Thoracic aorta (tissue), 2 donors: ENCODE measurements around the gene NPW. TPM values are rescaled to one million over a fixed set of nuclear protein-coding genes. Genes with fewer than 3 reads are reported as not detected.
"Not testable (repeated sequence)": the region's sequence is repeated elsewhere in the genome, so short reads cannot be mapped to it uniquely, and the experiment has no call there.

Experiments
- ATAC-seq: fragments of 150-250 bp; one replicate; pipeline ENCODE4 v1.8.0; 2017; ENCODE audit warnings: low read depth; ENCODE audit not compliant: insufficient number of reproducible peaks, low FRiP score
- DNase-seq: peaks from one replicate; pipeline ENCODE4 v3.0.0-alpha.2; 2020; ENCODE audit warnings: low spot score
- H3K27ac ChIP-seq, 2 donors: fragments of 200-600 bp; sonication (generic); 1 replicate in 1 of 2; 2 replicates in 1 of 2; pipeline ENCODE4 v1.5.1; 2016; ENCODE audit warnings: mild to moderate bottlenecking in 2 of 2, moderate library complexity in 2 of 2
- H3K27me3 ChIP-seq: fragments of 200-600 bp; sonication (generic); replicated peaks from 2 replicates; pipeline ENCODE4 v1.6.0; 2016; ENCODE audit warnings: mild to moderate bottlenecking; ENCODE audit not compliant: insufficient read depth
- H3K36me3 ChIP-seq: fragments of 200-600 bp; sonication (generic); one replicate; pipeline ENCODE4 v1.5.1; 2016
- H3K4me1 ChIP-seq, 2 donors: fragments of 200-600 bp; sonication (generic); 1 replicate in 1 of 2; 2 replicates in 1 of 2; pipeline versions ENCODE4 v1.5.1 to v1.6.0; 2016; ENCODE audit warnings: low read depth in 2 of 2, mild to moderate bottlenecking in 1 of 2; ENCODE audit not compliant: control insufficient read depth in 1 of 2
- H3K4me3 ChIP-seq: fragments of 200-600 bp; sonication (generic); 2 replicates; pipeline ENCODE4 v1.5.1; 2016; ENCODE audit warnings: mild to moderate bottlenecking
- H3K9me3 ChIP-seq: fragments of 200-600 bp; sonication (generic); 2 replicates; pipeline ENCODE4 v1.5.1; 2016
- CTCF ChIP-seq: fragments of 200-600 bp; sonication (generic); IDR thresholded peaks from one replicate; pipeline ENCODE4 v1.5.1; 2019; ENCODE audit warnings: antibody characterized with exemption
- total RNA-seq, 2 donors: library from RNA; depleted of rRNA; stranded (reverse); fragments of >200 nt; gene quantifications; one replicate each; pipeline versions ENCODE4 v1.1.0 to v1.2.3, GENCODE V29; 2016

Gene NPW
- total RNA-seq, 2 donors from 2014 or later, result not detected

- Histone ChIP-seq H3K4me3 (peak overlapping the region; percentile 65), H3K4me1 (peaks cover 32 to 68% of the 10 kb centered on the region in 2 donors), H3K9me3 (no peaks in the 10 kb centered on the region), H3K27me3 (no peaks in the 10 kb centered on the region), H3K36me3 (peaks cover 10% of the 10 kb centered on the region), H3K27ac (peak overlapping the region; percentile 89 to 94)
- no peak for DNase-seq
- no peak for ATAC-seq
- TF ChIP-seq CTCF, result no peak
Observed at GRCh38 chr16:2032285-2033056, 12.9 kb downstream of the NPW start.

- peak; percentile 58 for ATAC-seq
- TF ChIP-seq CTCF, result no peak
- peak; percentile 36 for DNase-seq
- Histone ChIP-seq H3K27ac (peak overlapping the region; percentile 89 to 94), H3K27me3 (no peaks in the 10 kb centered on the region), H3K4me1 (peaks cover 27 to 61% of the 10 kb centered on the region in 2 donors), H3K4me3 (peak overlapping the region; percentile 65), H3K36me3 (peaks cover 14% of the 10 kb centered on the region), H3K9me3 (no peaks in the 10 kb centered on the region)
Observed at GRCh38 chr16:2033057-2033908, 13.7 kb downstream of the NPW start.

- not testable (repeated sequence) for H3K9me3 ChIP-seq, DNase-seq, H3K27me3 ChIP-seq, ATAC-seq
- peak overlapping the region; percentile 65 for H3K4me3 ChIP-seq
- H3K27ac ChIP-seq, result peak overlapping the region; percentile 94 to 95
- peaks cover 18% of the 10 kb centered on the region for H3K36me3 ChIP-seq
- H3K4me1 ChIP-seq, result peaks cover 28 to 54% of the 10 kb centered on the region in 2 donors
Observed at GRCh38 chr16:2033909-2034695, 14.5 kb downstream of the NPW start.

DNA sequence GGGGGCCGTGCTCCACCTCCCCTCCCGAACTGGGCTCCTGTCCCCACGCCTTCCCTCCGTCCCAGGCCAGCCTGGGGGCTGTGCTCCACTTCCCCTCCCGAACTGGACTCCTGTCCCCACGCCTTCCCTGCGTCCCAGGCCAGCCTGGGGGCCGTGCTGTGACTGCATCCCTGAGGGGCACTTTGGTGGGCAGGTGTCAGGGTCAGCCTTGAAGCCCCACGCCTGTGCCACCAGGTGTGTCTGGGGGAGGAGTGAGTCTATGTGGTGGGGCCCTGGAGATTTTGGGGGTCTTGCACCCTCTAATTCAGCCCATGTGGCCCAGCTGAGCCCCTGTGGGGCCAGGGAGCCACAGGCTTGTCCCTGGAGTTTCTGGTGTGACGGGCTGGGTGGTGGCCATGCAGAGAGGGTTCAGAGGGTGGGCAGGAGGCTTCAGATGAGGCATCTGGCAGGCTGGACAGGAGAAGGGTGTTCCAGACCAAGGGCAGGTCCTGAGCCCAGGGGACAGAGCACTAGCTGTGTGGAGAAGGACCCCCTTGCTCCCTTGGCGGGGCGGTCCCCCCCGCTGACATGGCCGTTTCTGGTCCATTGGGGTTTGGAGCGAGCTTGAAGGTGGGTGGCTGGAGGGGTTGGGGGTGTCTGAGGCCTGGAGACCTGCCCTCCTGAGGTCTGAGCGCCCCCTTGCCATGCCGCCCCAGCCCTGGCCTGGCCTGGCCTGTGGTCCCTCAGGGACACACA, 15.3 kb downstream of the NPW start:
- TF ChIP-seq CTCF, result no peak
- Histone ChIP-seq H3K9me3 (no peaks in the 10 kb centered on the region), H3K36me3 (peaks cover 18% of the 10 kb centered on the region), H3K4me1 (peaks cover 31 to 60% of the 10 kb centered on the region in 2 donors), H3K27ac (peak overlapping the region; percentile 94 to 95), H3K27me3 (no peaks in the 10 kb centered on the region), H3K4me3 (peak overlapping the region; percentile 42)
- no peak for ATAC-seq
- no peak for DNase-seq
